ENCODE data around the gene KCNN2. TPM values are rescaled to one million over a fixed set of nuclear protein-coding genes. Genes with fewer than 3 reads are reported as not detected.

The KCNN2 gene
- total RNA-seq, 2 experiments from 2014 or later = not detected

DNA sequence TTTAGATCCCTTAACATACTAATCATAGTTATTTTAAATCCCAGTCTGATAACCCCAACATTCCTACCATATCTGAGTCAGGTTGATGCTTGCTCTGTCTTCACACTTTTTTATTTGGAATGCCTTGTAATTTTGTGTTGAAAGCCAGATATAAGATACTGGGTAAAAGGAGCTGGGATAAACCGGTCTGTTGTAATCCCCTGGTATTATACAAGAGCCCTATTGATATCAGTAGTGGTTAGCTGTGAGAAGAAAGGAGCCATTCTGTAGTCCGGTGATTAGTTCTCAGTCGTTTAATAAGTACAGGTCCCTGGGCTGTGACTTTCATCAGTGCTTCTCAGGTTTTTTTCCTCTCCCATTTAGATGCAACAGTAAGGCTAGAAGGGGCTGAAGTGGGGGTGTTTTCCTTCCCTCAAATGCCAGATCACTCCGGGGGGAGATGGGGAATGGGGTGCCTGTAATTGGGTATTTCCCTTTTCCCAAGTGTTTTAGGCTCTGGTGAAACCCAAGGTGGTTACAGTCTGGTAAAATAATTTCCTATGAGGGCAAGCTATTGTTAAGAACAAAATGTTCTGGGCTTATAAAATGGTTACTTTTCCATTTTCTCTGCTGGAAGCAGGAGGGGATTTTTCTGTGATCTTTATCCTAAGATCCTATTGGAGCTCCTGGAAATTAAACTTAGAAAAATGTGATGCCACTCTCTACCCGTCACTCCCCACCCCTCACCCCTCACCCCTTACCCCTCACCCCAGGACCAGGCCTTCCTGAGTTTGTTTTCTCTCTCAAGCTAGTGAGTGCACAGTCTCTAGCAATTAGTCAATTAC is 72.7 kb downstream of the KCNN2 start:
- H3K4me1 Mint-ChIP-seq = no peaks in the 10 kb centered on the region
- ChIA-PET CTCF (no interaction called here), POLR2A (no interaction called here)
- no peak for ATAC-seq
- H3K27me3 Mint-ChIP-seq = peaks cover 9% of the 10 kb centered on the region
- DNase-seq = no peak
- H3K36me3 Mint-ChIP-seq (ENCODE audit: low read depth) = no peaks in the 10 kb centered on the region
- H3K9me3 Mint-ChIP-seq (ENCODE audit: low read depth) = no peaks in the 10 kb centered on the region
- intact Hi-C loops (cut with DNase I, micrococcal nuclease) = loop anchor here in 1 of 2 experiments (5.0 kb wide), 1 partner anchor 447 kb away; no protein-coding TSS in a partner anchor
- no peak overlapping the region for H3K4me3 Mint-ChIP-seq
- H3K27ac Mint-ChIP-seq = no peak overlapping the region

DNA sequence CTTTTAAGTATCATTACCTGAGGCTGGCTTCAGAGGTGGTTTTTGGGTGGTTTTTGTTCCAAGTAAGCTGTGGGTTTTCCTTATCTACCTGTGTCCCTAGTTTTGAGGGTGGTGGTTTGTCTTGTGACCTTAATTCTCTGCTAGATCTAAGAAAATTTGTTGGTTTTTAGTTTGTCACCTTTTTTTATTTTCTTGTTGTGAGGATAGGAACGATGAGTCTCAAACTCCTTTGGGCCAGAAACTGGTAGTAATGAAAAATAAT is 73.3 kb downstream of the KCNN2 start:
- Mint-ChIP-seq H3K27me3 (peaks cover 9% of the 10 kb centered on the region), H3K36me3 (ENCODE audit: low read depth) (no peaks in the 10 kb centered on the region), H3K4me1 (no peaks in the 10 kb centered on the region), H3K4me3 (no peak overlapping the region), H3K27ac (no peak overlapping the region), H3K9me3 (ENCODE audit: low read depth) (no peaks in the 10 kb centered on the region)
- CTCF ChIA-PET = no interaction called here
- POLR2A ChIA-PET = no interaction called here
- DNase-seq (no peak), ATAC-seq (no peak)
- intact Hi-C loops (cut with DNase I, micrococcal nuclease) = no loop called here

DNA sequence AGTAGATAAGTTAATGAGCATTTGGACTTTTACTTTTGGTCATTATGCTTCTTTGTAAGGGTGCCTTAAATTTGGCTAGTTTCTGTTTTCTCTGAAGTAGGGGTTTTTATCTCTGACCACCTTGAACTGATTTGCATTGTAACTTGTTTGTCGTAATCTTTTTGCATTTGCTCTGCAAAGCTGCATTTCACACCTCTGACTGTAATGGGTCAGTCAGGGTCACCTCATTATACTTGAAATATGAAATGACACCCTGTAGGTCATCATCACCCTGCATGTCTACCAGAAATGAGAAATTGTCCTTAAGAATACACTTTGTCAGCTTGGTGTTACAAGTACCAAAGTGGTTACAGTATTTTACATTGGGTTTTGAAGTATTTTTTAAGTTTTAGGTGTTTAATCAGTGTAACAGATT is 74.0 kb downstream of the KCNN2 start:
- CTCF ChIA-PET = no interaction called here
- Mint-ChIP-seq H3K9me3 (ENCODE audit: low read depth) (no peaks in the 10 kb centered on the region), H3K4me1 (no peaks in the 10 kb centered on the region), H3K27me3 (peaks cover 9% of the 10 kb centered on the region), H3K36me3 (ENCODE audit: low read depth) (no peaks in the 10 kb centered on the region), H3K4me3 (no peak overlapping the region), H3K27ac (no peak overlapping the region)
- DNase-seq (no peak), ATAC-seq (no peak)
- POLR2A ChIA-PET = no interaction called here
- intact Hi-C loops (cut with DNase I, micrococcal nuclease) = no loop called here

DNA sequence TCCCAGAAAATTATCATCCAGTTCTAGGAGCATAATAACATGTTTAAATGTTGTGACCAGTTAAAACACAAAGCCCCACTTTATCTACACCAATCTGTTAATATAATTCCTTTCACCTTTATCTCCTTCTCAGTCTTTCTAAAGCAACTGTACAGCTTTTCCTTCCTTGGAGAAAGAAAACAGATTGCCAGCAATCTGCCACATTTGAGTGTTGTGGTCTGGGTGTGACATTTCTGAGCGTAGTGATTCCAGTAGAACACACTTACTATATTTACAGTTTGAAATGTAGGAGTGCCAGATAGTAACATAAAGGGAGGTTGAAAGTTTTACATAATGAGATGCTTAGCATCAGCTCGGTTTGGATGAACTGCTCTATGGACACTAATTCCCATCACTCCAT is 76.1 kb downstream of the KCNN2 start:
- ATAC-seq (no peak), DNase-seq (no peak)
- H3K27me3 Mint-ChIP-seq = peaks cover 11% of the 10 kb centered on the region
- H3K36me3 Mint-ChIP-seq (ENCODE audit: low read depth) = no peaks in the 10 kb centered on the region
- intact Hi-C loops (cut with DNase I, micrococcal nuclease) = no loop called here
- H3K4me3 Mint-ChIP-seq = no peak overlapping the region
- no peak overlapping the region for H3K27ac Mint-ChIP-seq
- CTCF ChIA-PET = interaction anchor here (1.6 kb wide), 1 partner anchor 10 kb away, joined by 7 read pairs; no protein-coding TSS in a partner anchor
- no peaks in the 10 kb centered on the region for H3K9me3 Mint-ChIP-seq (ENCODE audit: low read depth)
- POLR2A ChIA-PET = no interaction called here
- no peaks in the 10 kb centered on the region for H3K4me1 Mint-ChIP-seq

DNA sequence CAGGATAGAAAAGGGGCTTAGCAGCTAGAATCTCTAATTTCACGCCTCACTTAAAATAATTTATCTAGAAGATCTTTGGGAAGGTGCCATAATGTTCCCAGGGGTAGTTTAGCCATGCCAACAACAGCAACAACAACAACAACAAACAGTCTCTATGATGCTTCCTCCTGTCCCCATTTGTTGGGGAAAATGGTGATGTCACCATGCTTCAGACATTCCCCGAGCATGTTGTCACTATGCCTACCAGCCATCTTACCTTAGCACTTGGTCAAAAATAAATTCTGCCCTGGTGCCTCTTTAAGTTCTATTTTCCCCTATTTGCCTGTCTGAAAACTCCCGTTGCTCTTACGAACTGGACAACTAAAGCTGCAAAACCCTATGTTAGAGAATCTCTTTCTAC is 76.6 kb downstream of the KCNN2 start:
- no peak overlapping the region for H3K27ac Mint-ChIP-seq
- no peak overlapping the region for H3K4me3 Mint-ChIP-seq
- peaks cover 11% of the 10 kb centered on the region for H3K27me3 Mint-ChIP-seq
- intact Hi-C loops (cut with DNase I, micrococcal nuclease) = no loop called here
- DNase-seq (no peak), ATAC-seq (no peak)
- H3K4me1 Mint-ChIP-seq = no peaks in the 10 kb centered on the region
- H3K9me3 Mint-ChIP-seq (ENCODE audit: low read depth) = no peaks in the 10 kb centered on the region
- ChIA-PET CTCF (interaction anchor here (1.3 to 1.6 kb wide), 2 partner anchors 9 to 12 kb away, joined by 4 to 7 read pairs; no protein-coding TSS in a partner anchor), POLR2A (no interaction called here)
- H3K36me3 Mint-ChIP-seq (ENCODE audit: low read depth) = no peaks in the 10 kb centered on the region

DNA sequence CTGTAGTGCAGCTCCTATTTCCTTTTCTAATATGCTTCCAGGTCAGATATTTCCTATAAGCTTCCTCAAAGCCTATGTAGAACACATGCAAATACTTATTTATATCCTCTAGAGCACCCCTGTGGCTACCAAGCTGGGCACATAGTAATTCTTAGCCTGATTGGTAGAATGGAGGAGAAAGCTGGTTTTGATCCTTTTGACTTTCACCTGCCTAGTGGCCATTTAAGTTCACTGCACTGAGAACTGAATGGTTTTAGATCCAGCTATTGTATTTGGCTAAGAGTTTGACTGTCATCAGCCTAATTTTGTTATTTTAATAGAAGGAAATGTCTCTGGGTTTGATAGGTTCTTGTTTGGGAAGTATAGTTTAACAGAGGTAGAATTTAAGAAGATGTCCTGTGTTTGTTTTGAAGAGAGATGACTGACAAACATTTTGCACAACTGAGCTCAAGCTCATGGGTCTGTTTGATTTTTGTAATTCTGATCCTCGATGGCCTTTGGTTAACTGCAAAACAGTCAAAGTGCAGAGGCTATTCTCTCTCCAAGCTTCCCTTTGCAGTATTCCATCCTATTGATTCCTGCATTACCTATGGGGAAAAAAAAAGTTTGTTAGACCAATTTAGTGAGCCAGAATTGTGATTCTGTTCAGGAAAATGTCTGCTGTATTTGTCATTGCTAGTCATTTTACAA is 85.4 kb downstream of the KCNN2 start:
- no peak for ATAC-seq
- no peaks in the 10 kb centered on the region for H3K36me3 Mint-ChIP-seq (ENCODE audit: low read depth)
- H3K4me3 Mint-ChIP-seq = no peak overlapping the region
- no peak overlapping the region for H3K27ac Mint-ChIP-seq
- DNase-seq = no peak
- peaks cover 10% of the 10 kb centered on the region for H3K27me3 Mint-ChIP-seq
- peaks cover 2% of the 10 kb centered on the region for H3K4me1 Mint-ChIP-seq
- H3K9me3 Mint-ChIP-seq (ENCODE audit: low read depth) = no peaks in the 10 kb centered on the region
- POLR2A ChIA-PET = no interaction called here
- CTCF ChIA-PET = interaction anchor here (0.6 to 3.8 kb wide), 5 partner anchors 10 to 835 kb away, joined by 3 to 25 read pairs (median 3); no protein-coding TSS in a partner anchor
- intact Hi-C loops (cut with DNase I, micrococcal nuclease) = no loop called here

DNA sequence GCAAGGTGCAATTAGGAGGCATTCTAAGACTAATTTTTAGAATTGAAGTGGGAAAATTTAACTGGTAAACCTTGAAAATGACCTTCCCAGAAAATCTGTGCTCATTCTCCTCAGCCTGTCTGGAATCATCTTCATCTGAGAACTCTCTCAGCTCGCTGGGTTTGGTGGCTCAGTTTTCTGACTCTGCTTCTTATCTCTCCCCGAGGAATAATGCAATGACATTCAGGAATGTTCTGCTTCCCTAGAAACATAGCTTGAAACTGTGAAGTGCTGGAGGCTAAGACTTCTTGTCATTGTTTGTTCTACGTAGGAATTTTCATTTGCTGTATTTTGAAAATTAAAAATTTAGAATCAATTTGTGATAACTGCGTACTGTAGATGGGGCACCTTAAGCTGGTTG is 86.6 kb downstream of the KCNN2 start:
- peaks cover 7% of the 10 kb centered on the region for H3K27me3 Mint-ChIP-seq
- DNase-seq = no peak
- no peak overlapping the region for H3K4me3 Mint-ChIP-seq
- intact Hi-C loops (cut with DNase I, micrococcal nuclease) = no loop called here
- H3K4me1 Mint-ChIP-seq = peaks cover 2% of the 10 kb centered on the region
- no peaks in the 10 kb centered on the region for H3K36me3 Mint-ChIP-seq (ENCODE audit: low read depth)
- ChIA-PET CTCF (interaction anchor here (0.7 to 3.8 kb wide), 4 partner anchors 11 to 836 kb away, joined by 3 to 25 read pairs (median 5); no protein-coding TSS in a partner anchor), POLR2A (no interaction called here)
- no peaks in the 10 kb centered on the region for H3K9me3 Mint-ChIP-seq (ENCODE audit: low read depth)
- H3K27ac Mint-ChIP-seq = no peak overlapping the region
- ATAC-seq = no peak

DNA sequence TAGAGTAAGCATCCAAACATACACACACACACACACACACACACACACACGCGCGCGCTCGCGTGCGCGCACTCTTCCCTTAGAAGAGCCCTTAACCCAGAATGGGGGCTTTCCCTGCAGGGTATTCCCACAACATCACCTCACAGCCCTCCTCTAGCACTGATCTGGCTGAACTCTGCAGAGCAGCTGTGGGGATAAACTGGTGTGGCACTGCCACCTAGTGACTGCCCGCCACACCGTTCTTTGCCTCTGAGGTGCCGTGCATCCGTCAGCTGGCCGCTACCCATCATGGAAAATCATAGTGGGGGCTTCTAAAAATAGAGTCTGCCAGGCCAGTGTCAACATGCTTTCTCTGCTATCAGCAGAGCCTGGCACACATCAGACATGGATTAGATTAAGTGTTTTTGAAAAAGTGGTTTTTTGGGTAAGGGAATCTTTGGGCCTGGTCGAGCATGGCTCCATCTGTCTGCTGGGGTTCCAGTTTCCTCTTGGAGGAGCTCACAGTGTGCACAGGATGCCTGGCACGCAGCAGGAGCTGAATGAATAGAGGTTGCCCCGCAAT is 88.1 kb downstream of the KCNN2 start:
- ChIA-PET POLR2A (no interaction called here), CTCF (interaction anchor here (0.6 to 3.8 kb wide), 13 partner anchors 11 to 841 kb away, joined by 3 to 25 read pairs (median 3); no protein-coding TSS in a partner anchor)
- Mint-ChIP-seq H3K4me1 (peaks cover 2% of the 10 kb centered on the region), H3K27ac (no peak overlapping the region), H3K36me3 (ENCODE audit: low read depth) (no peaks in the 10 kb centered on the region), H3K27me3 (peaks cover 7% of the 10 kb centered on the region), H3K9me3 (ENCODE audit: low read depth) (no peaks in the 10 kb centered on the region), H3K4me3 (no peak overlapping the region)
- intact Hi-C loops (cut with DNase I, micrococcal nuclease) = loop anchor here (1.0 to 5.0 kb wide), 6 partner anchors 349 to 839 kb away; no protein-coding TSS in a partner anchor
- peak; percentile 76 for DNase-seq
- peak; percentile 92 for ATAC-seq

DNA sequence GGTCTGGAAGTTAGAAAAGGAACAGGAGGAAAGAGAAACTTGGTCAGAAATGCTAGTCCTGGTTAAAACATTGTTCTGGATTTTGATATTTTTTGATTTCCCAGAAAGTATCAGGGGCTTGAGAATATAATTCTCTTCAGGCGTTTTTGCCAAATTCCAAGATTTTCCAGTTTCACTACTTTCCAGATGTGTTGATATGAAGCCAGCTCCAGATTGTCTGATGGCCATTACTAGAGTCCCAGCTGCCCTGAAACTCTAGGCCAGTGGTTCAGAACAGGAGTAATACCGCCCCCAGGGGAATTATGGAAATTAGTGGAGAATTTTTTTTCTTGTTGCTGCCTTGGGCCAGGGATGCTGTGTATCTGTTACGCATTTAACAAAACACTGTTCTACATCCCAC is 88.6 kb downstream of the KCNN2 start:
- no peak overlapping the region for H3K27ac Mint-ChIP-seq
- H3K4me1 Mint-ChIP-seq = peaks cover 2% of the 10 kb centered on the region
- no peaks in the 10 kb centered on the region for H3K9me3 Mint-ChIP-seq (ENCODE audit: low read depth)
- intact Hi-C loops (cut with DNase I, micrococcal nuclease) = loop anchor here (1.0 to 5.0 kb wide), 6 partner anchors 350 to 840 kb away; no protein-coding TSS in a partner anchor
- ATAC-seq = no peak
- H3K36me3 Mint-ChIP-seq (ENCODE audit: low read depth) = no peaks in the 10 kb centered on the region
- ChIA-PET CTCF (interaction anchor here (0.7 to 3.8 kb wide), 11 partner anchors 11 to 842 kb away, joined by 3 to 25 read pairs (median 4); no protein-coding TSS in a partner anchor), POLR2A (no interaction called here)
- H3K27me3 Mint-ChIP-seq = peaks cover 7% of the 10 kb centered on the region
- H3K4me3 Mint-ChIP-seq = no peak overlapping the region
- no peak for DNase-seq

DNA sequence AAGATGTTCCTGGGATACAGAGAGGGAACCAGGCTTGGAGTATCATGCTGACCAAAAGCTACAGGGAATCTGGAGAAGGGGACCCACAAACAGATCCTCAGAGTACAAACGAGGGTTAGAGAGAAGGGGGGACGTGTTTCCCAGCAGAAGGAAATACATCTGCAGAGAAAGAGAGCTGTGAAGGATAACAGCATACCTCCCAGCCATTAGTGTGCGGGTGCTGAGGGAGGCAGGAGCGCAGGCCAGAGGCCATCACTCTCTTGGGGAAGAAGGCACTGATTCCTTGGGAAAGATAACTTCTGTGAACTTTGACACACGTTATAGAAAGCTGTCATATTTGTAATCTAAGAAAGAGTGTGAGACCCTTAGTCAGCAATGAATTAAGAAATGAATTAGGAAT is 96.9 kb downstream of the KCNN2 start:
- ATAC-seq = no peak
- H3K4me1 Mint-ChIP-seq = no peaks in the 10 kb centered on the region
- H3K27me3 Mint-ChIP-seq = no peaks in the 10 kb centered on the region
- CTCF ChIA-PET = no interaction called here
- no peak overlapping the region for H3K4me3 Mint-ChIP-seq
- no peaks in the 10 kb centered on the region for H3K9me3 Mint-ChIP-seq (ENCODE audit: low read depth)
- DNase-seq = no peak
- POLR2A ChIA-PET = no interaction called here
- H3K36me3 Mint-ChIP-seq (ENCODE audit: low read depth) = no peaks in the 10 kb centered on the region
- H3K27ac Mint-ChIP-seq = no peak overlapping the region
- intact Hi-C loops (cut with DNase I, micrococcal nuclease) = no loop called here

DNA sequence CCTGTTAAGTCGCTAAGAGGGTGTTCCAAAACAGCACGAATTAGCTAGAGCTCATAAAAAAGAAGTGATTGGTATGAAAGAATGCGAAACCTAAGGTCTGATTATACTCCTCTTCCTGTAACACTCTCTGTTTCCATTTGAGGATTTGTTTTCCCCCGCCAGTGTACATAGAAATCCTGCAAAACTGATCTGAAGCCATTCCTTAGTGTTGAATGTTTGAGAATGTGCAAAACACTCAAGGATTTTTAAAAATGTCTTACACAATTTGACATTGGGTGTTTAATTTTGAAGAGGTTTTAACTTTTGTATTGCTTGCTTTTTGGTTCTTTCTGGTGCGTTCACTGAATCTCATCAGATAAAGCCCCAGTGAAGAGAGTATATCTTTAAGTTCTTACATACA is 105.3 kb downstream of the KCNN2 start:
- no peak for DNase-seq
- Mint-ChIP-seq H3K27me3 (peaks cover 4% of the 10 kb centered on the region), H3K9me3 (ENCODE audit: low read depth) (no peaks in the 10 kb centered on the region), H3K4me3 (no peak overlapping the region), H3K27ac (no peak overlapping the region), H3K4me1 (no peaks in the 10 kb centered on the region), H3K36me3 (ENCODE audit: low read depth) (no peaks in the 10 kb centered on the region)
- ATAC-seq = no peak
- ChIA-PET POLR2A (no interaction called here), CTCF (interaction anchor here (1.5 kb wide), 1 partner anchor 17 kb away, joined by 3 read pairs; no protein-coding TSS in a partner anchor)
- intact Hi-C loops (cut with DNase I, micrococcal nuclease) = no loop called here

Data from activated CD4-positive, alpha-beta T cell treated with anti-CD3 and anti-CD28 coated beads for 36 hours (primary cell).